ENCODE measurements around the gene TSPAN10. TPM values are rescaled to one million over a fixed set of nuclear protein-coding genes. Genes with fewer than 3 reads are reported as not detected.

Gene TSPAN10
- total and polyA plus RNA-seq, 9 of the 15 experiments (the other 6 are each of a cell fraction or from before 2014, with no cell fraction given) = 0.05 to 0.31 (median 0.13) TPM; not detected in 1

- TF ChIP-seq ZNF263 (CRISPR knock-in tag; IDR thresholded peaks at IDR 0.05; ENCODE audit: borderline replicate concordance) (peak; percentile 37; the same call in 1 of the 2 replicates), NKRF (IDR thresholded peaks at IDR 0.05; ENCODE audit: borderline replicate concordance) (peak; percentile 81; the same call in 1 of the 2 replicates), ETV6 (IDR thresholded peaks at IDR 0.05; ENCODE audit: borderline replicate concordance in 1 of 2, low read depth in 2 of 2, low read length in 1 of 2) (peak; percentile 53 to 74; a peak in 2 of 4 replicates), ETV6 (CRISPR knock-in tag; IDR thresholded peaks at IDR 0.05; ENCODE audit: borderline replicate concordance) (no peak), CCNT2 (IDR thresholded peaks at IDR 0.05; ENCODE audit: borderline replicate concordance, extremely low read depth, insufficient read length, low read depth, low read length) (peak; percentile 52), POLR2G (IDR thresholded peaks at IDR 0.05; ENCODE audit: low read depth, low read length) (peak; percentile 98), ARID2 (IDR thresholded peaks at IDR 0.05) (no peak), TAF9B (IDR thresholded peaks at IDR 0.05; ENCODE audit: partially characterized antibody) (peak; percentile 87), RB1 (IDR thresholded peaks at IDR 0.05; ENCODE audit: low read depth) (peak; percentile 83), SP1 (CRISPR knock-in tag; IDR thresholded peaks at IDR 0.05) (peak; percentile 53), PRDM10 (IDR thresholded peaks at IDR 0.05; ENCODE audit: partially characterized antibody) (peak; percentile 15), CREB1 (IDR thresholded peaks at IDR 0.05) (peak; percentile 45; the same call in 1 of the 2 replicates), CREB1 (CRISPR knock-in tag; IDR thresholded peaks at IDR 0.05) (0 out of 2 replicates have a peak, but pooled peaks have one; percentile 51), HCFC1 (IDR thresholded peaks at IDR 0.05; ENCODE audit: low read depth, low read length) (peak; percentile 78), PKNOX1 (IDR thresholded peaks at IDR 0.05) (peak; percentile 100), MNT (conservative IDR thresholded peaks at IDR 0.05) (peak; percentile 68 to 87), KDM2B (CRISPR knock-in tag; IDR thresholded peaks at IDR 0.05) (peak; percentile 55; the same call in 1 of the 2 replicates), SIN3B (IDR thresholded peaks at IDR 0.05; ENCODE audit: low read depth) (peak; percentile 89)
These were observed 29.6 kb downstream of the TSPAN10 start, which contains the start of the genes CCDC137 and OXLD1 (continued) for GRCh38 chr17:81666342-81667191.
